HG03520 (cell line): ENCODE results near the gene NAPEPLD.
"Not testable (repeated sequence)": the region's sequence is repeated elsewhere in the genome, so short reads cannot be mapped to it uniquely, and the experiment has no call there.

Source experiments
- ATAC-seq: cut with Tn5 transposase; IDR thresholded peaks from one replicate; pipeline ENCODE4 v1.9.1; 2021; ENCODE audit warnings: mild to moderate bottlenecking, moderate library complexity; ENCODE audit not compliant: unreplicated experiment

The NAPEPLD gene

DNA sequence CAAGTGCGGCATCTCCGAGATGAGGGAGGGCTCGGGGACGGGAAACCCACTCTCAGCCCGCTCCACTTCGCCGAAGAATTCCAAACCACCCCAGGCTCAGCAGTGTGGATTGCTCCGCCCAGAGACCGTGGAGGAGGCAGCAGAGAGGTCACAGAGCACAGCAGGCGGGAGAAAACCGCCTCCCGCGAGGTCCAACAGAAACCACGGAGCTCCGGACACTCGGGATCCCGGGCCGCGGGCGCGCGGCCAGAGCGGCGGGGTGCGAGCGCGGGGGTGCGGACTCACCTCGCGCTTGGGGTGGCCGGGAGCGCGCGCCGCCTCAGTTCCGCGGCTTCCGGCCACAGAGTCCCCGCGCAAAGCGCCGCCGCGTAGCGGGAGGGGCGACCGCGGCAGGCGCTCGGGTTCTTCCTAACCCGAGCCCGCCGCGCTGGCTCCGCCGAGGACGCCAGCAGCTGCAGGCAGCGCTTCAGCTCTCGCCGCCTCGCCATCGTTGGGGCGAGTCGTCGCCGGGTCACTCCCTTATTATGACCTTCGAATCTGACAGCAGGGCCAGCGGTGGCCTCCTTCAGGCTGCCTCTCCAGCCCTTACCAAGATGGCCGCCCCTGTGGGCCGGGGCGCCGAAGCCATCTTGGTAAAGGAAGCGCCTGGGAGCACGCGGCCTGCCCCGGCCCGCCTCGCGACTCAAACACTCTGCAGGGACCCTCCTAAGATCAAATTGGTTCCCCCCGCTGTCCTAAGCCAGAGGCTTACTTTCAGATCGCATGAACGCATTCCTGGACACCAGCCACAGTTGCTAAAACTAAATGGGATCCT is at the start of gene NAPEPLD:
TSS of gene NAPEPLD (minus strand) at position 106 of the 814 bp plus-strand sequence. CDS start 20,323 bp downstream, outside the sequence.
- peak; percentile 82 for ATAC-seq

DNA sequence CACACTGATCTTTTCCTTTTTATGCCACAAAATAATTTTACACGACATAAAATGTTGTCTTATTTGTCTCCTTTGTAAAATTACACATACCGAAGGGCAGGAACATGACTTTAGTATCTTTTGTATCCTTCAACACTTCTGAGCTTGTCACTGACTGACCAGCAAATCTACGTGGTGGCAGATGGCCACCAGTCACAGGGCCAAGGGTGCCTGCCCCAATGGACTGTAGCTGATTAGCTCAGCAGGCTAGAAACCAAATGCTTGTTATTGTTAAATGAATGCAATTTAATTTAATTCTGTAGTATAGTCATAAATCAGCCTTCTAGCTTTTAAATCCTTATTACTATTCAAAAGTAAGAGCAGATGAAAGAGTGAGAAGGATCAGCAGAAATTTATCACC is 49.2 kb upstream of the NAPEPLD start:
- ATAC-seq = not testable (repeated sequence)

GRCh38 chr7:103195364-103195763 is 46.5 kb upstream of the NAPEPLD start:
- ATAC-seq = not testable (repeated sequence)

GRCh38 chr7:103172415-103173146 is 23.7 kb upstream of the NAPEPLD start:
- not testable (repeated sequence) for ATAC-seq

GRCh38 chr7:103171695-103172414 is 23.0 kb upstream of the NAPEPLD start:
- not testable (repeated sequence) for ATAC-seq

DNA sequence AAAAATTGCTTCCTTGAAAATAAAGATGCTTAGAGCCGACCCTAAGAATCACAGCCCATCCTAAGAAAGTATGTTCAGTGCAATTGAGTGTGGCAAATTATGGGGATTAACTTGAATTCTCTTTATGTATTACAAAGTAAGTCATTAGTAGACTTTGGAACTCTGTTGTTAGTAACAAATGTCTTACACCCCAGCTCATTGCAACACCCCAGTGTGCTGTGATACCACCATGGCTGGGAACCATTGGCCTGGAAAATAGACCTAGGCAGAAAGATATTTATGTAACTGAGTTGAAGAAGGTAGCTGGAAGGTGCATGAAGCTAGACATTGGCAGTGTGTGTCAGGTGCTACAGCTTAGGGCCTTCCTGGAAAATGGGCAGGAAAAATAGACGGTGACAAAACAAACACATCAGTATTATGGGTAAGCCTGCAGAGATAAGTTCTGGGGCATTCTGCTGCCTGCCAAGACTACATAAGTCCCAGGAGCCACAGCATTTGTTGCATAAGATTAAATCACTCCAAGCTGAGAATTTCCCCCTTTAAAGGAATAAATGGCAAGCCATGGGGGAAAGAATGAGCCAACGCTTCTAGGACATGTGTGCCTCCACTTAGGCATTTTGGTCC is 18.1 kb upstream of the NAPEPLD start:
- ATAC-seq = not testable (repeated sequence)

GRCh38 chr7:103163087-103163825 is 14.4 kb upstream of the NAPEPLD start:
- ATAC-seq = not testable (repeated sequence)

DNA sequence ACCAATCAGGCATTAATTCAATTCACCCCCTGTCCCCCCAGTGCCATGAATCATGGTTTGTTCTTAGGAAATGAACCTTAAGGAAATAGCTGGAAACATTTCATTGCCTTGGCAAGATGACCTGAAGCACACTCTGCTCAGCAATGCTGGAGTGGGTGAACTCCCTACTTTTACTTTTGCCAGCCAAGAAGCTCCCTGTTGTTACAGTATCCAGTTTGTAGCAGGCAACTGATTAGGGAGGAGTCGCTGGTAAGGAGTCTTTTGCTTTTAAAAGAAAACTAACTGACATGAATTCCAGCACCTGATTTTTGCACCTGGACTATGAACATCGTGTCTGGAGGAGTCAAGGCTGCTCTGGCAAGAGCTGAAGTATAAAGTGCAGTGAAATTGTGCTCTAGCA is 13.7 kb upstream of the NAPEPLD start:
- ATAC-seq = not testable (repeated sequence)

DNA sequence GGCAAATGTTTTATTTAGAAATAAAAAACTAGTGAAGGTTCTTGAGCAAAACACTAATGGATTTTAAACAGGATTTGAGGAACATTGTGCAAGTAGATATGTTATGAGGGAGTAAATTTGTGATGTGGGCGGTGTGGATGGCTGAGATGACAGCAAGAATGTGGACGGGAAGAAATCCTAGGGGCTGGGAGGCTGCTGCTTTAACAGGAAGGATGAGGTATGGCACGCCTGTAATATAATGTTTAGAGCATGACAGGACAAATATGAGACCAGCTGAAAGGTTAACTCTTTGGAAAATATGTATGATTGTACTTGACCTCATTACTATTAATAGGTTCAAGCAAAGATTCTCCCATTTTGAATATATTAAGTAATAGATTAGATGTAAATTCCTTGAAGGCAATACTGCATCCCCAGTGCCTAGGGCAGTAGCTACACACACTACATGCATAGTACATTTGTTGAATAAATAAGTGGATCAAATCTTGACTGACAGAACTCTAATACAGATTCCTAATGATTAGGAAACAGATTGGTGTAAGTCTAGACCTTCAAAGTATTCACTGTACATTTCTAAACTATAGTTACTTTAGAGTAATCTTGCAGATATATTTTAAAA is 13.2 kb upstream of the NAPEPLD start:
- not testable (repeated sequence) for ATAC-seq

GRCh38 chr7:103159072-103159471 is 10.2 kb upstream of the NAPEPLD start:
- ATAC-seq = not testable (repeated sequence)

DNA sequence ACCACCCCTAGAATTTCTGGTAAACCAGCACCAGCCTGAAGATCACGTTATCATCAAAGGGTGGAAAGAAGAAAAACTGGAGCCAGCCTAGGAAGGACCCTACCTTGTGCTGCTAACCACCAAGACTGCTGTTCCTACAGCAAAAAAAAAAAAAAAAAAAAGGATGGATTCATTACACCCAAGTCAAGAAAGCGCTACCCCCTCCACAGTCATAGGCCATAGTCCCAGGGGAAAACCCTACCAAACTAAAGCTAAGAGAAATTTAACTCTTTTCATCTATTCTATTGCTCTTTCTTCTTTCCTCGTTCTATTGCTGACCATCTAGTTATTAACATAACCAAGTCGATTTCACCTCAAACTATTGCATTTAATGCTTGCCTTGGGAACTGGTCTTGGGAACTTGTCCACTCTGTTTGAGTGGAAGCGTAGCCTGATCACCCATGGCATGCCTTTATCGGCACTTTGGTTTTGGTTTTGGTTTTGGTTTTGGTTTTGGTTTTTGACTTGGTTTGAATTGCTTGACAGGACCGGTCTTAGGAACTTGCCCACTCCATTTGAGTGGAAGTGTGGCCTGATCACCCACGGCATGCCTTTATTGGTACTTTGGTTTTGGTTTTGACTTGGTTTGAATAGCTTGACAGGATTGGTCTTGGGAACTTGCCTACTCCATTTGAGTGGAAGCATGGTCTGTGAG is 6.6 kb upstream of the NAPEPLD start:
- not testable (repeated sequence) for ATAC-seq

DNA sequence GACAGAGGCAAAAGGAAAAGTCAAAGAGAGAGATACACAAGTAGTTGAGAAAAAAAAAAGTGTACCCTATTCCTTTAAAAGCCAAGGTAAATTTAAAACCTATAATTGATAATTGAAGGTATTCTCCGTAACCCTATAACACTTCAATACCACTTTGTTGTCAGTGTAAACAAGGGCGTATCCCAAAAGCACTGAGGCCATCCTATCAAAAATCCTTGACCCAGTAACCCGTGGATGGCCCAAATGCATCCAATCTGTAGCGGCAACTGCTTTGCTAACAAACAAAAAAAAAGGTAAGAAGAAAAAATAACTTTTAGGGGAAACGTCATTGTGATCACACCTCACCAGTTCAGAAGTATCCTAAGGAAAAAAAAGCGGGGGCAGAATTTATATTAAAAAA is 5.1 kb upstream of the NAPEPLD start:
- no peak for ATAC-seq

DNA sequence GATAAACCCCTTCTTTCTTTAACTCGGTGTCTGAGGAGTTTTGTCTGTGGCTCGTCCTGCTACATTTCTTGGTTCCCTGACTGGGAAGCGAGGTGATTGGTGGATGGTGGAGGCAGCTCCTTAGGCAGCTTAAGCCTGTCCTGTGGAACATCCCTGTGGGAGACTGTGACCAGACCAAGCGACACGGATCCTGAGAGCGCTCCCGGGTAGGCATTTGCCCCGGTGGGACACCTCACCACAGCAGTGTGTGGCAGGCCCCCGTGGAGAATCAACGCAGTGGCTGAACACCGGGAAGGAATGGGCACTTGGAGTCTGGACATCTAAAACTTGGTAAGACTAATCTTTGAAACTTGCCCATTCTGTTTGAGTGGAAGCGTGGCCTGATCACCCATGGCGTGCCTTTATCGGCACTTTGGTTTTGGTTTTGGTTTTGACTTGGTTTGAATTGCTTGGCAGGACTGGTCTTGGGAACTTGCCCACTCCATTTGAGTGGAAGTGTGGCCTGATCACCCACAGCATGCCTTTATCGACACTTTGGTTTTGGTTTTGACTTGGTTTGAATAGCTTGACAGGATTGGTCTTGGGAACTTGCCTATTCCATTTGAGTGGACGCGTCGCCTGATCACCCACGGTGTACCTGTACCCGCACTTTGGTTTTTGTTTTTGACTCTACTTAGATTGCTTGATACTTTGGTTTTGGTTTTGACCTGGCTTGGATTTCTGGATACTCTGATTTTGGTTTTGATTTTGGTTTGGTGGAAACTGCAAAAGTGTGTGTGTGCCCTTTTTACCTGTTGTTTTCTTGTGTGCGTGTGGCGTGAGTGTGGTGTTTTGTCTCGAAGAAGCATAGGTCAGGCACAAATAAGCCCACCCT is 4.1 kb upstream of the NAPEPLD start:
- ATAC-seq = not testable (repeated sequence)

- ATAC-seq = not testable (repeated sequence)
Measured at GRCh38 chr7:103151993-103152676, 3.2 kb upstream of the NAPEPLD start.

GRCh38 chr7:103150192-103150591 is 1.3 kb upstream of the NAPEPLD start:
- no peak for ATAC-seq

DNA sequence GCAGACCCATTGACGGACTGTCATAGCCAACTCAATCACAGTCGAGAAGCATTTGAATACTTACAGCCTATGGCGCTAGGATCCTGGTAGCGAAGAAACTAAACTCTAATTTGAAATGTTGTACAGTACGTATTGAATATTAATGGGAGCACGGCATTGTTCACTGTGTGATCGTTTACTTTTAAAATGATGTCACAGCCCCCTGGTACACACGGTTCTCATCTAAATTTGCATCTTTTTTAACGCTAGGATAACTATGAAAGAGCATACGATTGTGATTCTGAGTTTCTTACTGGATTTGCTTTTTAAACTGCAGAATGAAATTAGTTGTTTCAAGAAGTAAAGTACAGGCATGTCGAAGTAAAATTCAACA is 895 bp upstream of the NAPEPLD start:
- ATAC-seq = peak; percentile 25

DNA sequence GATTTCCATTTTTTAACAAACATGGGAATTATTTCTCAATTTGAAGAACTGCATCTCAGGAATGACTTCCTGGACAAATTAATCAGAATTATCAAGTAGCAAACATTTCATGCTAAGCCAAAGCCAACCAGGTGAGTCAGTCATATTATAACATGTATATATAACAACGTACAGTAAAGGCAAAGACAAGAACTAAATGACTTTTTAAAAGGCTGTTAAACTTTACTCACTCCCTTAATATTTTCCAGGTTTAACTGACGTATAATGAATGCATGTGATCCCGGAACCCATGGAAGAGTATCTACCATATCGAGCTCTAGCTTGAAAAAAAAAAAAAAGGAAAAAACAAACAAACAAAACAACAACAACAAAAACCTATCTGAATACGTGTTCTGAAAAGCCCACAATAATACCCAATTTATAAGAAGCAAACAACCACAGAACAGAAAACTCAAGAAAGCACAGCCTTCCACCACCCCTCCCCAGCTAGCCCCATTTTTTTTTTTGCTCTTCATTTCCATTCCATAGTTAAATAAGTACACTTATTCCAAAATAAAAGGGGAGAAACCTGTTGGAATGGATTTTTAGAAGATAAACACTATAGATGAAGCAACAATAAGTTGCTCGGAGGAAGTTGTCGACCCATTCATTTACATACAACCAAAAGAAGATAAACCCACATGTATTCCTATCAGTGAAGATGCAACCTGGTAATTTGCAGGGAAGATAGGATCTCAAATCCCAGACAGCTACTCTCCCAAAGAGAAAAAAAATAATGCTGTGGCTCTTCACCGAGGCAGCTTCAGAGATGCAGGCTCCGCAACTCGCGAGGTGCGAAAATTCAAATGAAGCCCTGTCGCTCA is 537 bp downstream of the NAPEPLD start:
- no peak for ATAC-seq
